Spleen (tissue), 11 donors: ENCODE measurements around the gene CDC25B. TPM values are rescaled to one million over a fixed set of nuclear protein-coding genes. Genes with fewer than 3 reads are reported as not detected.

ENCODE experiments used
- DNase-seq: peaks from one replicate; pipeline ENCODE4 v3.0.0-alpha.2; 2020
- H3K27ac ChIP-seq, 8 donors: fragments of 200-600 bp; sonication (generic) in 7 of 8; 1 replicate in 4 of 8; 2 replicates in 4 of 8; pipeline versions ENCODE4 v1.5.0 to v1.8.0; 2016 to 2021; ENCODE audit warnings: inconsistent platforms in 4 of 8, mild to moderate bottlenecking in 4 of 8, moderate library complexity in 1 of 8
- H3K27me3 ChIP-seq, 7 donors: fragments of 200-600 bp; sonication (generic) in 6 of 7; replicated peaks in 1 of 7; 1 replicate in 4 of 7; 2 replicates in 3 of 7; pipeline versions ENCODE4 v1.5.0 to v1.8.0; 2016 to 2021; ENCODE audit warnings: inconsistent platforms in 3 of 7, mild to moderate bottlenecking in 1 of 7
- H3K36me3 ChIP-seq, 6 donors: fragments of 200-600 bp; sonication (generic) in 5 of 6; 1 replicate in 4 of 6; 2 replicates in 2 of 6; pipeline versions ENCODE4 v1.5.0 to v1.8.0; 2016 to 2021; ENCODE audit warnings: inconsistent platforms in 2 of 6
- H3K4me1 ChIP-seq, 6 donors: fragments of 200-600 bp; sonication (generic) in 5 of 6; 1 replicate in 3 of 6; 2 replicates in 3 of 6; pipeline versions ENCODE4 v1.5.0 to v1.8.0; 2016 to 2021; ENCODE audit warnings: inconsistent platforms in 3 of 6
- H3K4me3 ChIP-seq, 8 donors: fragments of 200-600 bp; sonication (generic) in 7 of 8; 1 replicate in 4 of 8; 2 replicates in 4 of 8; pipeline versions ENCODE4 v1.5.0 to v1.8.0; 2016 to 2021; ENCODE audit warnings: inconsistent platforms in 4 of 8, mild to moderate bottlenecking in 4 of 8, moderate library complexity in 2 of 8
- H3K9me3 ChIP-seq, 8 donors: fragments of 200-600 bp; sonication (generic) in 7 of 8; 1 replicate in 4 of 8; 2 replicates in 4 of 8; pipeline versions ENCODE4 v1.5.0 to v1.8.0; 2016 to 2021; ENCODE audit warnings: inconsistent platforms in 4 of 8
- POLR2A ChIP-seq, 3 donors: fragments of 450-650 bp; IDR thresholded peaks; one replicate each; pipeline ENCODE4 v1.5.1; 2017; ENCODE audit warnings: antibody characterized with exemption in 3 of 3, mild to moderate bottlenecking in 1 of 3
- POLR2AphosphoS5 ChIP-seq, 3 donors: sonication (generic); formaldehyde crosslinking; IDR thresholded peaks; one replicate each; pipeline ENCODE4 v1.5.1; 2017; ENCODE audit warnings: antibody characterized with exemption in 3 of 3
- whole genome bisulfite sequencing, 5 donors: extraction: QIAGEN DNeasy Blood & Tissue Kit in 3 of 5; methylation state at CpG; one replicate each; pipeline versions ENCODE4 v1.1.5 to v1.1.7; 2013 to 2018; 5-methylcytosine and 5-hydroxymethylcytosine counted together
- intact Hi-C: fragments of 100-400 bp; cut with DNase I; formaldehyde crosslinking; loops from one replicate; pipeline ENCODE4 v1.15.0; 2023; ENCODE audit warnings: low total_unique reads
- polyA plus RNA-seq, 3 donors: library from polyadenylated mRNA; stranded (reverse); fragments of 200-250 nt; gene quantifications; one replicate each; pipeline ENCODE4 v1.2.1, GENCODE V29; 2013
- total RNA-seq, 7 donors: library from RNA; depleted of rRNA in 3 of 7; stranded (reverse); fragments of >200 nt in 3 of 7; fragmentation: NEBNext Ultra II Directional in 4 of 7; extraction: Animal tissue kit (Norgen Biotek cat#: 25700) in 4 of 7; gene quantifications; one replicate each; pipeline versions ENCODE4 v1.1.0 to v1.2.1, GENCODE V29; 2016 to 2021
- TF ChIP-seq, protein P1 (sequence below), 11 experiments: fragments of 200-600 bp in 7 of 11; fragments of 450-650 bp in 4 of 11; sonication (generic) in 4 of 11; IDR thresholded peaks in 8 of 11; conservative IDR thresholded peaks in 3 of 11; 1 replicate in 7 of 11; 2 replicates in 4 of 11; pipeline versions ENCODE4 v1.4.0 to v1.8.0; 2016 to 2021; ENCODE audit warnings: antibody characterized with exemption in 11 of 11, inconsistent platforms in 4 of 11, mild to moderate bottlenecking in 1 of 11
- donor health status: healthy with polysubstance abuse.
- donor health status: DM: no; HTN: no; CAD: no; lungs with moderate emphysema.
- donor health status: DM: no; HTN: no; CAD: no.
- donor health status: Bipolar disorder and iron deficiency.
- donor health status: healthy.
- donor health status: DM: no; HTN: no; CAD: no.
- donor health status: DM: yes; HTN: yes; CAD: no.

The CDC25B gene
- total and polyA plus RNA-seq, 10 donors, result 22.8 to 67.7 (median 50.9) TPM

DNA sequence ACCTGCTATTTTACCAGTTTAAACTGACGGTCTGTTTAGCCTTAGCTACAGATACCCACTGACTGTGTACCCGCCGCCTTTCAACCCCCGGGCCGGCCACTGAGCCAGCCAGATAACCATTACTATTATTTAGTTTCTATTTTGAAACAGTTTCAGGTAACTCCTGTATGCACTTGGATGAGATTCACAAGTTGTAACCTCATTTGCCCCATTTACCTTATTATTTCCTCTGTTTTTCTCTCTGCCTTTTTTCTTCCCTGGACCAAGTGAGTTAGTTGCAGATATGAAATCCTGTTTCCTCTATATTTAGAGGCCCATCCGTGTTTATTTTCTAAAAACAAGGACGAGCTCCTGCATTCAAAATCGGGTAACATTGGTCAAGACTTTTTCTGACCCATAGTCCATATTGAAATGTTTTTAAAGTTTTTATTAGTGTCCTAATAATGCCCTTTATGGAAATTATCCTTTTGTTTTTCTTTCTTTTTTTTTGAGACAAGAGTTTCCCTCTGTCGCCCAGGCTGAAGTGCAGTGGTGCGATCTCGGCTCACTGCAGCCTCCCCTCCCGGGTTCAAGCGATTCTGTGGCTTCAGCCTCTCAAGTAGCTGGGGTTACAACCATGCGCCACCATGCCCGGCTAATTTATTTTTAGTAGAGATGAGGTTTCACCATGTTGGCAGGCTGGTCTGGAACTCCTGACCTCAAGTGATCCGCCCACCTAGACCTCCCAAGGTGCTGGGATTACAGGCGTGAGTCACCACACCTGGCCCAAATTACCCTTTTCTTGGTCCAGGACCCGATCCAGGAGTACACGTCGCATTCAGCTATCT is 25.0 kb downstream of the CDC25B start:
- Histone ChIP-seq H3K4me1 (peaks cover 21 to 71% (median 43%) of the 10 kb centered on the region in 6 donors), H3K9me3 (no peaks in the 10 kb centered on the region), H3K27me3 (no peaks in the 10 kb centered on the region), H3K4me3 (peak overlapping the region; percentile 43 to 94 (median 74)), H3K36me3 (peaks cover 0 to 44% (median 34%) of the 10 kb centered on the region in 6 donors), H3K27ac (peak overlapping the region; percentile 96 to 99 (median 98))
- DNase-seq, result no peak
- intact Hi-C loops, result no loop called here
- WGBS, 5 donors, result 40 to 52% (median 51%) methylated on average over 20 of the region's 20 CpGs
- TF ChIP-seq POLR2A (IDR thresholded peaks at IDR 0.05) (no peak), POLR2AphosphoS5 (IDR thresholded peaks at IDR 0.05) (no peak)
- TF ChIP-seq, protein P1, sequence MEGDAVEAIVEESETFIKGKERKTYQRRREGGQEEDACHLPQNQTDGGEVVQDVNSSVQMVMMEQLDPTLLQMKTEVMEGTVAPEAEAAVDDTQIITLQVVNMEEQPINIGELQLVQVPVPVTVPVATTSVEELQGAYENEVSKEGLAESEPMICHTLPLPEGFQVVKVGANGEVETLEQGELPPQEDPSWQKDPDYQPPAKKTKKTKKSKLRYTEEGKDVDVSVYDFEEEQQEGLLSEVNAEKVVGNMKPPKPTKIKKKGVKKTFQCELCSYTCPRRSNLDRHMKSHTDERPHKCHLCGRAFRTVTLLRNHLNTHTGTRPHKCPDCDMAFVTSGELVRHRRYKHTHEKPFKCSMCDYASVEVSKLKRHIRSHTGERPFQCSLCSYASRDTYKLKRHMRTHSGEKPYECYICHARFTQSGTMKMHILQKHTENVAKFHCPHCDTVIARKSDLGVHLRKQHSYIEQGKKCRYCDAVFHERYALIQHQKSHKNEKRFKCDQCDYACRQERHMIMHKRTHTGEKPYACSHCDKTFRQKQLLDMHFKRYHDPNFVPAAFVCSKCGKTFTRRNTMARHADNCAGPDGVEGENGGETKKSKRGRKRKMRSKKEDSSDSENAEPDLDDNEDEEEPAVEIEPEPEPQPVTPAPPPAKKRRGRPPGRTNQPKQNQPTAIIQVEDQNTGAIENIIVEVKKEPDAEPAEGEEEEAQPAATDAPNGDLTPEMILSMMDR (IDR thresholded peaks at IDR 0.05 in 8 of 11, conservative IDR thresholded peaks at IDR 0.05 in 3 of 11), result no peak

- peaks cover 18 to 69% (median 38%) of the 10 kb centered on the region in 6 donors for H3K4me1 ChIP-seq
- no peaks in the 10 kb centered on the region for H3K9me3 ChIP-seq
- DNase-seq, result peak; percentile 82
- no peaks in the 10 kb centered on the region for H3K27me3 ChIP-seq
- peaks cover 0 to 52% (median 37%) of the 10 kb centered on the region in 6 donors for H3K36me3 ChIP-seq
- H3K4me3 ChIP-seq, result no peak overlapping the region
- H3K27ac ChIP-seq, result peak overlapping the region in 2 of 8 donors; percentile 96 to 98
- intact Hi-C loops, result no loop called here
- WGBS, 5 donors, result 93 to 96% (median 94%) methylated on average over 14 of the region's 14 CpGs
- TF ChIP-seq POLR2AphosphoS5 (IDR thresholded peaks at IDR 0.05) (no peak), POLR2A (IDR thresholded peaks at IDR 0.05) (no peak)
- TF ChIP-seq, protein P1 (IDR thresholded peaks at IDR 0.05 in 8 of 11, conservative IDR thresholded peaks at IDR 0.05 in 3 of 11), result no peak
Observed at GRCh38 chr20:3821996-3822395, 25.9 kb downstream of the CDC25B start.

GRCh38 chr20:3823881-3824280 is 27.8 kb downstream of the CDC25B start:
- intact Hi-C loops, result no loop called here
- Histone ChIP-seq H3K4me1 (peaks cover 12 to 54% (median 27%) of the 10 kb centered on the region in 6 donors), H3K27ac (peak overlapping the region in 5 of 8 donors; percentile 11 to 59 (median 51)), H3K4me3 (no peak overlapping the region), H3K9me3 (no peaks in the 10 kb centered on the region), H3K36me3 (peaks cover 0 to 71% (median 39%) of the 10 kb centered on the region in 6 donors), H3K27me3 (no peaks in the 10 kb centered on the region)
- no peak for TF ChIP-seq POLR2A (IDR thresholded peaks at IDR 0.05)
- TF ChIP-seq POLR2AphosphoS5 (IDR thresholded peaks at IDR 0.05), result peak in 2 of 3 donors; percentile 38 to 61
- TF ChIP-seq, protein P1 (IDR thresholded peaks at IDR 0.05 in 8 of 11, conservative IDR thresholded peaks at IDR 0.05 in 3 of 11), result no peak
- 63 to 87% (median 80%) methylated on average over 10 to 20 of the region's 20 CpGs for WGBS, 5 donors
- DNase-seq, result no peak

GRCh38 chr20:3825526-3825925 is 29.4 kb downstream of the CDC25B start:
- H3K27me3 ChIP-seq, result no peaks in the 10 kb centered on the region
- TF ChIP-seq, protein P1 (IDR thresholded peaks at IDR 0.05 in 8 of 11, conservative IDR thresholded peaks at IDR 0.05 in 3 of 11), result no peak
- TF ChIP-seq POLR2AphosphoS5 (IDR thresholded peaks at IDR 0.05), result no peak
- TF ChIP-seq POLR2A (IDR thresholded peaks at IDR 0.05), result no peak
- no peak overlapping the region for H3K4me3 ChIP-seq
- 80 to 89% (median 85%) methylated on average over 7 of the region's 7 CpGs for WGBS, 5 donors
- no peak for DNase-seq
- H3K27ac ChIP-seq, result peak overlapping the region in 2 of 8 donors; percentile 4 to 14
- peaks cover 6 to 42% (median 15%) of the 10 kb centered on the region in 6 donors for H3K4me1 ChIP-seq
- H3K9me3 ChIP-seq, result no peaks in the 10 kb centered on the region
- intact Hi-C loops, result no loop called here
- peaks cover 0 to 71% (median 39%) of the 10 kb centered on the region in 6 donors for H3K36me3 ChIP-seq
